Measurements from ENCODE around the gene CDH4.

CDH4 gene

DNA sequence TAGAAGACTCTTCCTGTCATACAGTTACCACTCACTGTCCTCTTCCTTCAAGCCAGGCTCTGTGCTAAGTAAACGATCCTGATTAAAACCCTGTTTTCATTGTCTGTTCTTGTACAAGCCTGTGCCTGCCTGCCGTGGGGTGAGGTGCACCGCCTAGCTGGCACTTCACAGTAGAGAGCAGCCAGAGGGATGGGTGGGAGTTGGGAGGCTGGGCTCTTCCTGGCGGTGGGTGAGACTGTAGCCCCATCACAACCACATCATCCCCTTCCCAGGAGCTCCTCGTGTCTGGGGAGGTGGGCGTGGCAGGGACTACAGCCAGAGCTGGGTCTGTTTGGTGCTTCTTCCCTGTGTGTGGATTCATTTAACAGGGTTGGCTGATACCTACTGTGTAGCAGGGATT lies 431.7 kb downstream of the CDH4 start:
- DNase-seq, result no peak

- DNase-seq, result no peak
Measured at GRCh38 chr20:61684136-61684535, 432.1 kb downstream of the CDH4 start.

GRCh38 chr20:61684583-61685235 lies 432.6 kb downstream of the CDH4 start:
- no peak for DNase-seq

DNA sequence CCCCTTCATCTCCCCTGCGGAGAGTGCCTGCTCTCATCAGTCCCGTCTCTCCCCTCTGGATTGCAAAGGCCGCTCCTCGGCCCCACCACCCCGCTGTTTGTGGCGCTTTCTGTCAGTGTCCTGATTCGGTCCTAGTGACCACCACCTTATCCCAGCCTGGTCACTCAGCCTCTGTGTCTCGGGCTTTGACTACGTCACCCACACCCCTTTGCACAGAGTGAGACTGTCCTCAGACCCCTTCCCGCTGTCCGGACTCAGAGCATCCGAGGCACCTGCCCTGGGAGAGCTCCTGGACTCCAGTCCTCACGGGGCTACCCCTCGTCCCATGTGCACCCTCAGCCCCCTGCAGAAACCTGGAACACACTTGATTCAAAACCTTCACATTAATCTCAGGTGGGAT lies 433.4 kb downstream of the CDH4 start:
- no peak for DNase-seq

DNA sequence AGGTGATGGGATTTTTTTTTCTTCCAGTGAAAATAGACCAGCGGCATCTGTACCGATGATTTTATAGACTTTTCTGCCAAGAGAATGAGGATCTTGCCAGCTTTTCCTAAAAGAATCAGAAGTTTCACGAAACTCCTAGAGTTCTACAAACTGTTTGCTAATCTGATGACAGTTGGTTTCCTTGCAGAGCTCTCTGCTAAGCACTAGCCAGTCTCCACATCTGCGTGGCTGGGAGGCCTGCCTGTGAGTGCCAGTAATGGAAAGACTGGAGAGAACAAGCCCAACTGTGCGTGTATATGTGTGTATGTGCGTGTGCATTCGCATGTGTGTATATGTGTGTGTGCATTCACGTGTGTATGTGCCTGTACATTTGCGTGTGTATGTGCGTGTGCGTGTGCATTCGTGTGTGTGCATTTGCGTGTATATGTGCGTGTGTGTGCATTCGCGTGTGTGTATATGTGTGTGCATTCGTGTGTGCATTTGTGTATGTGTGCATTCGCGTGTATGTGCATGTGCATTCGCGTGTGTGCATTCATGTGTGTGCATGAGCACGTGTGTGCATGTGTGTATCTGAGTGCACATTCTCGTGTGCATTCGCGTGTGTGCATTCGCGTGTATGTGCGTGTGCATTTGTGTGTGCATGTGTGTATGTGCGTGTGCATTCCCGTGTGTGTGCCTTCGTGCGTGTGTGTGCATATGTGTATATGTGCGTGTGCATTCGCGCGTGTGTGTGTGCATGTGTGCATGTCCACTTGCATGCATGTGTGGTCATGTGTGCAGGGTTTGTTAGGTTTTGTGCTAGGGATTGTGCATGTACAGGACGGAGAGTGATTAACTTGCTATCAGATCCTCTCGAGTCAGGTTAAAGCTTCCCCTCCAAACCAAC lies 434.2 kb downstream of the CDH4 start:
- no peak for DNase-seq

GRCh38 chr20:61688411-61688810 lies 436.4 kb downstream of the CDH4 start:
- DNase-seq, result no peak

GRCh38 chr20:61690150-61690549 lies 438.1 kb downstream of the CDH4 start:
- DNase-seq, result no peak

DNA sequence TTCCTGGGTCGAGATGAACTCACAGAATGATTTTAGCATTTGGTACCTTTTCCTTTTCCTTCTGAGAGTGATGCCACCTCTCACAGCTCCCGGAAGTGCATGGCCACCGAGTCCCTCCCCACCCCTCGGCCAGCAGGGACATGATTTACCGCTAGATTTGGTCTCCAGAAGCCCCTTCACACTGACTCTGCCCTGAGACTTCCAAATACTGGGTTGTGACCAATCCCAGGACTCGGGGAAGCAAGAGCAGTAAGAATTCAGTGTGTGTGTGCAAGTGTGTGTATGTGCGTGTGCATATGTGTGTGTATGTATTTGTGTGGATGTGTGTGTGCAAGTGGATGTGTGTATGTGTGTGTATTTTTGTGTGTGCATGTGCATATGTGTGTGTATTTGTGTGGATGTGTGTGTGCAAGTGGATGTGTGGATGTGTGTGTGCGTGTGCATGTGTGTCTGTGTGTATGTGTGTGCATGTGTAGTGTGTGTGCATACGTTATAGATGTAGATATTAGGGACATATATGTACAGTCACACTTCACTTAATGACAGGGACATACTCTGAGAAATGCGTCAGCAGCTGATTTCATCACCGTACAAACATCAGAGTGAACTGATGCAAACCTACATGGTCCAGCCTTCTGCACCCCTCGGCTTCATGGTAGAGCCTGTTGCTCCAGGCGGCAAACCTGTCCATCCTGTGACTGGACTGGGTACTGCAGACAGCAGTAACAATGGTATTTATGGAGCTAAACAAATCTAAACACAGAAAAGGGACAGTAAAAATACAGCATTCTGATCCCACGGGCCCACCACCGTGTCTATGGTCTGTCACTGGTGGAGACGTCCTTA lies 439.2 kb downstream of the CDH4 start:
- no peak for DNase-seq

DNA sequence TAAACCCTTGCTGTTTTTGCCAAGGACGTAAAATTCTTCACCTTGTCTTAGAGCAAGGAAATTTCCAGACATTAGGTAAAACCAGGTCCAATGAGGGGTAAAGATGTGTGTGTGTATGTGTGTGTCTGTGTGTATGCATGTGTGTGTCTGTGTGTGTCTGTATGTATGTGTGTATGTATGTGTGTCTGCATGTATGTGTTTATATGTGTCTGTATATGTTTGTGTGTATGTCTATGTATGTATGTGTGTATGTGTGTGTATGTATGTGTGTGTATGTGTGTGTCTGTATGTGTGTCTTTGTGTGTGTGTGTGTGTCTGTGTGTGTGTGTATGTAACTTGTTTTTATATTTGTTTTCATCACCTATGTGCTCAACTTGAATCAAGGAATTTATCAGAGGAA lies 439.9 kb downstream of the CDH4 start:
- DNase-seq, result no peak

GRCh38 chr20:61692479-61692878 lies 440.4 kb downstream of the CDH4 start:
- no peak for DNase-seq

DNA sequence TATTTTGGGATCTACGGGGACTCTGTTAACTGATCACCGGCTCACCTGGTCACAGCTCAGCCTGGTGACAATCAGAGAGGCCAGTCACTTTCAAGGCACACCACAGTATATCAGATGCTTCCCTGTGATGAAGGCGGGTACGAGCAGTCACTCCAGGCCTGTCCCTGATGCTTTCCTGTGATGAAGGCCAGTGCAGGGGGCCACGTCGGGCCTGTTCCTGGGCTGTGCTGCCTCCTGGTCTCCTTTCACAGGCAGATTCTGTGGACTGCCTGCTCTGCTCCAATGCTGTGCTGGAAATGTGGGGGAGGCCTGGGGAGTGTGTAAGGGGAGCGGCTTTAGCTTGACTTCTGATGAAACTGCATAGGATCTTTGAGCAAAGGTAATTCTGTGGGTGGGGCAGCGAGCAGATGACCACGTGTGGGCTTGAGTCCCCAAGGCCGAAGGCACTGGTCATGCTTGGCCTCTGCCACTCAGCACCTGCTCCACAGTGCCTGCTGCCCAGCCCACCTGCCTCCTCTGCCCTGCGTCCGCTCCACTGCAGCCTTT lies 441.1 kb downstream of the CDH4 start:
- DNase-seq, result no peak

GRCh38 chr20:61694682-61695081 lies 442.6 kb downstream of the CDH4 start:
- peak; percentile 25 for DNase-seq

GRCh38 chr20:61695741-61696140 lies 443.7 kb downstream of the CDH4 start:
- no peak for DNase-seq

GRCh38 chr20:61696181-61696735 lies 444.2 kb downstream of the CDH4 start:
- DNase-seq, result no peak

- DNase-seq, result no peak
Measured at GRCh38 chr20:61697666-61698597, 445.9 kb downstream of the CDH4 start.

- no peak for DNase-seq
Measured at GRCh38 chr20:61698598-61699494, 446.8 kb downstream of the CDH4 start.

DNA sequence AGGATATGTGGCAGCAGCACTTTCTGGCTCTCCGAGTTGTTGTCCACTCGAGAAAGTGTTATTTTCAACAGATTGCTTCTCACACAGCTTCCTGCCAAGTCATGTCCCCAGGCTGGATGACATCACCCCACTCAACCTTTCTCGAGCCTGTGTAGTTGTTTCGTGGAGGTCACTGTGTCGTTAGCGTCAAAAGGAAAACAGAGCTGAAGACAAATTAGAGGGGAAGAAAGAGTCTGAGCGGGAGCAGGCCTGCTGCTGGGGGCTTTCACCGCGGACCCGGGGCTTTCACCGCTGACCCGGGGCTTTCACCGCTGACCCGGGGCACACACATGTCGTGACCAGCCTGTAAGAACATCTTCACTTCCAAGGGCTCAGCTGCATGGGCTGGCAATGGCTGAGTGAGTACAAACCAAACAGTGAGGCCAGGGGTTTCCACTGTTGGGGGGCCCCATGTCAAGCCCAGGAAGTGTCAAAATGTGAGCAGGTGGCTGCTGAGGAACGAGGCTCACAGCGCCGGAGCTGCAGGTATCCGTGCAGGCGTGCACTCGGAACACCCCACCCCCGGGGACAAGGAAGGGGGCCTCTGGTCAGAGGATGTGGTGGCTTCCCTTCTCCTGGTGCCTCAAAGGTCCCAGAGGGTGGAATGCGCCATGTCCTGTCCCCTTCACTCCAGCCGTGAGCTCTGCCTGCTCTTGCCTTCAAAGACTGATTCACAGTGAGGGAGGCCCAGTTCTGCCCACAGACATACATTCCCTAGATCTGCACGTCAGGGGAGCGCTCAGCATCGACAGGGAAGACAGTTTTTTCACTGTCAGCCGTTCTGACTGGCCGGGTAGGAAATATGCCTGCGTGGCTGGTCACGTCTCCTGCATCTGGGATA lies 447.7 kb downstream of the CDH4 start:
- no peak for DNase-seq

- DNase-seq, result no peak
Measured at GRCh38 chr20:61700595-61701140, 448.6 kb downstream of the CDH4 start.

GRCh38 chr20:61701401-61701800 lies 449.3 kb downstream of the CDH4 start:
- no peak for DNase-seq

All from RPMI8226 (cell line).